Measurements from ENCODE around the gene GARS1. TPM values are rescaled to one million over a fixed set of nuclear protein-coding genes. Genes with fewer than 3 reads are reported as not detected.

GARS1 gene
- total and polyA plus RNA-seq, 4 experiments from 2014 or later: 74.5 to 101 (median 80.3) TPM

DNA sequence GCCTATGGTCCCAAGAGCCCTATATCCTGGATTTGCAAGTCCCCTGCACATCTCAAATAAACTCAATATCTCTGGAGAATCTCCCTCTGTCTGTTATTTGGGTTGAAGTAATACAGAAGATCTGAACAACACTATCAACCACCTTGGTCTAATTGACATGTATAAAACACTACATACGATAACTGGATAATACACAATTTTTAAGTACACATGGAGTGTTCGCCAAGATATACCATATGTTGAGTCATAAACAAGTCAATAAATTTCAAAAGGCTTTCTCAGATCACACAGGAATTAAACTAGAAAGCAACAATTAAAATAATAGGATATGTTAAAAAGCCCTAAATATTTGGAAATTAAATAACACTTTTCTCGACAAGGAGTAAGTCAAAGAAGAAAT is 5.6 kb upstream of the GARS1 start:
- no peak overlapping the region for H3K27ac ChIP-seq (ENCODE audit: low read depth, low read length)
- Mint-ChIP-seq H3K27me3 (no peaks in the 10 kb centered on the region), H3K4me1 (peaks cover 20 to 55% (median 34%) of the 10 kb centered on the region in 4 donors), H3K9me3 (no peaks in the 10 kb centered on the region), H3K36me3 (peaks cover 29 to 35% of the 10 kb centered on the region in 2 donors), H3K27ac (no peak overlapping the region), H3K4me3 (no peak overlapping the region)
- peaks cover 11% of the 10 kb centered on the region for H3K36me3 ChIP-seq (ENCODE audit: insufficient read depth, low read length)
- ChIA-PET POLR2A (ENCODE audit: partially characterized antibody) (no interaction called here), CTCF (ENCODE audit: partially characterized antibody) (interaction anchor here (1.2 kb wide), 2 partner anchors 40 to 151 kb away, joined by 3 read pairs; no protein-coding TSS in a partner anchor)
- H3K9me3 ChIP-seq (ENCODE audit: control insufficient read depth in 1 of 2, low read length in 2 of 2): no peaks in the 10 kb centered on the region
- no peak overlapping the region for H3K4me3 ChIP-seq (ENCODE audit: low read length in 2 of 2)
- intact Hi-C loops (cut with micrococcal nuclease): no loop called here
- peaks cover 29% of the 10 kb centered on the region for H3K4me1 ChIP-seq (ENCODE audit: insufficient read depth, low read length)
- H3K27me3 ChIP-seq (ENCODE audit: insufficient read depth, low read length): no peaks in the 10 kb centered on the region
- DNase-seq: no peak

DNA sequence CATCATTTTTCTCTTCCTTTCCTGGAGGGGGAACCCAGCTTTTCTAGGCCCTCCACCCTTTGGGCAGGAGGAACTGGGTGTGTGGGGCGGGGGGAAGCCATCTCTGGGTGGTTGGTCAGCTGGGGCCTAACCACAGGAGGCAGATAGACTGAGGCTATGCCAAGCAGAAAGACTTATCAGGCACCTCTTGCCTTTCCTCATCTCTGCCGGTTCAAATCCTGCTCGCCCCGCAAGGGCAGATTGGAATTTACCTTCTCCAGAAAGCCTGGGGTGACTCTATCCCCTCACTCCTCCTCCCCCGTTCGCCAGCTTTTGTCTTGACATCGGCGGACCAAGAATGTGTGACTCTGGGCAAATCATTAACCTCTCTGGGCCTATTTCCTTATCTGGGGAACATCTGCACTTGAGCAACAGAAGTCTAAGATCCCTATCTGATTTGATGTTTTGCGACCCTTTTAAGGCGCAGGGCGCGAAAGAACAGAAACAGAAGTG is 584 bp upstream of the GARS1 start:
- POLR2A ChIA-PET (ENCODE audit: partially characterized antibody): interaction anchor here (0.7 to 2.0 kb wide), 16 partner anchors 9 to 566 kb away, joined by 3 to 13 read pairs (median 4); partner anchors contain the start of genes MINDY4, MTURN, NOD1 and PLEKHA8
- Mint-ChIP-seq H3K9me3 (peaks cover 0 to 5% (median 0%) of the 10 kb centered on the region in 8 donors), H3K4me3 (peak overlapping the region; percentile 95 to 100 (median 98)), H3K27me3 (no peaks in the 10 kb centered on the region), H3K4me1 (peaks cover 42 to 81% (median 61%) of the 10 kb centered on the region in 4 donors), H3K36me3 (peaks cover 9 to 30% of the 10 kb centered on the region in 2 donors), H3K27ac (peak overlapping the region; percentile 98 to 100 (median 99))
- H3K27ac ChIP-seq (ENCODE audit: low read depth, low read length): peak overlapping the region; percentile 97
- H3K27me3 ChIP-seq (ENCODE audit: insufficient read depth, low read length): no peaks in the 10 kb centered on the region
- DNase-seq: peak in 1 of 5 donors; percentile 60
- H3K9me3 ChIP-seq (ENCODE audit: control insufficient read depth in 1 of 2, low read length in 2 of 2): no peaks in the 10 kb centered on the region
- intact Hi-C loops (cut with micrococcal nuclease): loop anchor here (1.0 to 10.0 kb wide), 5 partner anchors 115 to 565 kb away; partner anchors contain the start of genes MTURN, NOD1, PLEKHA8 and ZNRF2
- CTCF ChIA-PET (ENCODE audit: partially characterized antibody): interaction anchor here (1.0 to 1.3 kb wide), 3 partner anchors 30 to 145 kb away, joined by 3 to 7 read pairs (median 3); no protein-coding TSS in a partner anchor
- peak overlapping the region; percentile 97 for H3K4me3 ChIP-seq (ENCODE audit: low read length in 2 of 2)
- peaks cover 48% of the 10 kb centered on the region for H3K4me1 ChIP-seq (ENCODE audit: insufficient read depth, low read length)
- no peaks in the 10 kb centered on the region for H3K36me3 ChIP-seq (ENCODE audit: insufficient read depth, low read length)

DNA sequence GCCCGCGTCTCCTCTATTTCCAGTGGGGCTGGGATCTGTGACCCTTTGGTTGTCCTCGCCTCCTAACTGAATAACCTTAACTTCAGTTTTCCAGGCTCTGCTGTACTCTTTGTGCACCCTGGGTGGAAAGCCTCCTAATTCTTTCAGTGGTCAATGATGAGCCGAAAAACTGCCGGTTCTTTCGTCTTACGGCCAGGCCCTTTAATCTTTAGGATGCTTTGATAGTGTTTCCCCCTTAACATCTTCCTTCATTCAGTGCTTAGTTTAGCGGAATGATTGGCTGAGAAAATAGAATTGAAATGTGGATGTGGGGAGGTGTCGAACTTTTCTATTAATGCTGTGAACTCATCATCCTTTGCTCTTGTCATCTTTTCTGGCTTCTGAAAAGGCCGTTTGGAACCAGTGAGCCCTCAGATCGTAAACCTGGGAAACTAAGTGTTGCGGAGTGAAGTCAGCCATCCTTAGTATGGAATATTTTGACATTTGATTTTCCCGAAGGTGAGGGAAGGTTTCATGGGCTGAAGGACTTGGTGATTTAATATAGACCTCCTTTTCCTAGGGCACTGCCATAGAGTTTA is 847 bp downstream of the GARS1 start:
- intact Hi-C loops (cut with micrococcal nuclease): loop anchor here (2.0 to 10.0 kb wide), 3 partner anchors 117 to 567 kb away; partner anchors contain the start of genes MTURN, NOD1 and PLEKHA8
- CTCF ChIA-PET (ENCODE audit: partially characterized antibody): interaction anchor here (0.9 kb wide), 1 partner anchor 145 kb away, joined by 3 read pairs; no protein-coding TSS in a partner anchor
- no peaks in the 10 kb centered on the region for H3K9me3 ChIP-seq (ENCODE audit: control insufficient read depth in 1 of 2, low read length in 2 of 2)
- H3K9me3 Mint-ChIP-seq: peaks cover 0 to 5% (median 0%) of the 10 kb centered on the region in 8 donors
- H3K27ac Mint-ChIP-seq: peak overlapping the region; percentile 98 to 100 (median 99)
- peak in 2 of 5 donors; percentile 4 to 15 for DNase-seq
- H3K4me3 Mint-ChIP-seq: peak overlapping the region; percentile 95 to 100 (median 98)
- peak overlapping the region; percentile 63 to 97 for H3K4me3 ChIP-seq (ENCODE audit: low read length in 2 of 2)
- POLR2A ChIA-PET (ENCODE audit: partially characterized antibody): no interaction called here
- H3K36me3 ChIP-seq (ENCODE audit: insufficient read depth, low read length): peaks cover 8% of the 10 kb centered on the region
- peaks cover 16 to 39% of the 10 kb centered on the region in 2 donors for H3K36me3 Mint-ChIP-seq
- H3K27me3 Mint-ChIP-seq: no peaks in the 10 kb centered on the region
- H3K27ac ChIP-seq (ENCODE audit: low read depth, low read length): peak overlapping the region; percentile 97
- no peaks in the 10 kb centered on the region for H3K27me3 ChIP-seq (ENCODE audit: insufficient read depth, low read length)
- peaks cover 48% of the 10 kb centered on the region for H3K4me1 ChIP-seq (ENCODE audit: insufficient read depth, low read length)
- peaks cover 40 to 72% (median 55%) of the 10 kb centered on the region in 4 donors for H3K4me1 Mint-ChIP-seq

DNA sequence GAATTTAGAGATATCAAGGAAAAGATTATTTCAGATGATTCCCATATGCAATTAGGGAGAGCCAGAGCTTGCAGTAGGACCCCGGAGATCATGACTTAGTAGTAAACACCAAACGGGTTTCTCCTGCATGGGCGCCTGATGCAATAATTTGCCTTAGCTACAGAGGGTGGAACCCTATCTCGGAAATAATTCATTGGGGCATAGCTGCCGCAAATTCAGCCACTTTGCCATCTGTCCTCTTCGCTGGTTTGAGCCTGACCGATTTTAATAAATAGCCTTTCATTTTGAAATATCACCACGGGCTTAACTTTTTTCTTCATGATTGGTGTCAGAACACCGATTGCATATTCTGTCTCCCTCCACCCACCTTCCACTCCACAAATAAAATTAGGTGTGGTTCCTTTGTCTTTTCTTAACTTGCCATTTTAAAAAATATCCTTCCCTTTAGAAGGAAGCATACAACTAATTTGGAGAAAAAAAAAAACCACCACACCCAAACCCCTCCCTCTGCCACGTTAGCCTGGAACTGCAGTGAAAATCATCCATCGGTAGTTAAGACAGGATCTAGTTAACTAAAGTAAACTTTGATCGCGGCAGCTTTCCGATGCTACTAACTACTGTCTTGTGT is 1.4 kb downstream of the GARS1 start:
- ChIA-PET POLR2A (ENCODE audit: partially characterized antibody) (interaction anchor here (0.6 kb wide), 1 partner anchor 131 kb away, joined by 4 read pairs; no protein-coding TSS in a partner anchor), CTCF (ENCODE audit: partially characterized antibody) (interaction anchor here (0.9 kb wide), 1 partner anchor 145 kb away, joined by 3 read pairs; no protein-coding TSS in a partner anchor)
- H3K27ac ChIP-seq (ENCODE audit: low read depth, low read length): peak overlapping the region; percentile 97
- Mint-ChIP-seq H3K36me3 (peaks cover 22 to 44% of the 10 kb centered on the region in 2 donors), H3K27me3 (no peaks in the 10 kb centered on the region), H3K9me3 (peaks cover 0 to 5% (median 0%) of the 10 kb centered on the region in 8 donors), H3K4me1 (peaks cover 40 to 66% (median 54%) of the 10 kb centered on the region in 4 donors), H3K4me3 (peak overlapping the region; percentile 95 to 100 (median 98)), H3K27ac (peak overlapping the region; percentile 98 to 100 (median 99))
- H3K36me3 ChIP-seq (ENCODE audit: insufficient read depth, low read length): peaks cover 11% of the 10 kb centered on the region
- peaks cover 45% of the 10 kb centered on the region for H3K4me1 ChIP-seq (ENCODE audit: insufficient read depth, low read length)
- H3K27me3 ChIP-seq (ENCODE audit: insufficient read depth, low read length): no peaks in the 10 kb centered on the region
- intact Hi-C loops (cut with micrococcal nuclease): loop anchor here (10.0 kb wide), 1 partner anchor 461 kb away; the partner anchor contains the start of gene MTURN
- DNase-seq: no peak
- peak overlapping the region; percentile 63 to 97 for H3K4me3 ChIP-seq (ENCODE audit: low read length in 2 of 2)
- no peaks in the 10 kb centered on the region for H3K9me3 ChIP-seq (ENCODE audit: control insufficient read depth in 1 of 2, low read length in 2 of 2)

- Histone ChIP-seq H3K27ac (ENCODE audit: low read depth, low read length) (no peak overlapping the region), H3K4me3 (ENCODE audit: low read length in 2 of 2) (peak overlapping the region in 1 of 2 donors; percentile 97), H3K36me3 (ENCODE audit: insufficient read depth, low read length) (peaks cover 17% of the 10 kb centered on the region), H3K4me1 (ENCODE audit: insufficient read depth, low read length) (peaks cover 39% of the 10 kb centered on the region), H3K27me3 (ENCODE audit: insufficient read depth, low read length) (no peaks in the 10 kb centered on the region), H3K9me3 (ENCODE audit: control insufficient read depth in 1 of 2, low read length in 2 of 2) (no peaks in the 10 kb centered on the region)
- Mint-ChIP-seq H3K36me3 (peaks cover 27 to 49% of the 10 kb centered on the region in 2 donors), H3K4me1 (peaks cover 37 to 65% (median 50%) of the 10 kb centered on the region in 4 donors), H3K9me3 (peaks cover 0 to 5% (median 0%) of the 10 kb centered on the region in 8 donors), H3K4me3 (peak overlapping the region; percentile 95 to 100 (median 98)), H3K27me3 (no peaks in the 10 kb centered on the region), H3K27ac (peak overlapping the region; percentile 37 to 100 (median 98))
- intact Hi-C loops (cut with micrococcal nuclease): loop anchor here (10.0 kb wide), 1 partner anchor 462 kb away; the partner anchor contains the start of gene MTURN
- CTCF ChIA-PET (ENCODE audit: partially characterized antibody): no interaction called here
- POLR2A ChIA-PET (ENCODE audit: partially characterized antibody): interaction anchor here (0.6 kb wide), 1 partner anchor 131 kb away, joined by 4 read pairs; no protein-coding TSS in a partner anchor
- DNase-seq: no peak
Measured at GRCh38 chr7:30596721-30597120, 2.0 kb downstream of the GARS1 start.

DNA sequence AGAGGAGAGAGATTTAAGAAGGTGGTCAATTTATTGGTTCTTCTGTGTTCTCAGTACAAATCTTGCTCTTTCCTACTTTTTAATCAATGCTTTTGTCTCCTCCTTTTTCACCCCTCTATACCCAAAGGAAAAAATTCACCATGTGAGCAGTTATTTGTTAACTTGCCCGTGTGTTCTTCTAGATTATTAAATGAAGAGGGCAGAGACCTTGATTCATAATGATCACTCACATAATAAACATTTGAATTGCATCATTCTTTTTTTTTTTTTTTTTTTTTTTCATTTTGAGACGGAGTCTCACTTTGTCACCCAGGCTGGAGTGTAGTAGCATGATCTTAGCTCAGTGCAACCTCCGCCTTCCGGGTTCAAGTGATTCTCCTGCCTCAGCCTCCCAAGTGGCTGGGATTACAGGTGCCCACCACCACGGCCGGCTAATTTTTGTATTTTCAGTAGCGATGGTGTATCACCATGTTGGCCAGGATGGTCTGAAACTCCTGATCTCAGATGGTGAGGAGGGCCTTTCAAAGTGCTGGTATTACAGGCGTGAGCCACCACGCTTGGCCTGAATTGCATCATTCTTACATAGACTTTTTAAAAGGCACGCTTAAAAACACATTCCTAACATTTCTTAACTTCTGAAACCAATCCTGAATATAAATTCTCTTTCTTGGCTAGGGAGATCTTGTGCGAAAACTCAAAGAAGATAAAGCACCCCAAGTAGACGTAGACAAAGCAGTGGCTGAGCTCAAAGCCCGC is 3.6 kb downstream of the GARS1 start:
- Histone ChIP-seq H3K4me1 (ENCODE audit: insufficient read depth, low read length) (peaks cover 24% of the 10 kb centered on the region), H3K27me3 (ENCODE audit: insufficient read depth, low read length) (no peaks in the 10 kb centered on the region), H3K4me3 (ENCODE audit: low read length in 2 of 2) (no peak overlapping the region), H3K27ac (ENCODE audit: low read depth, low read length) (no peak overlapping the region), H3K9me3 (ENCODE audit: control insufficient read depth in 1 of 2, low read length in 2 of 2) (no peaks in the 10 kb centered on the region), H3K36me3 (ENCODE audit: insufficient read depth, low read length) (peaks cover 26% of the 10 kb centered on the region)
- Mint-ChIP-seq H3K4me3 (no peak overlapping the region), H3K36me3 (peaks cover 36 to 60% of the 10 kb centered on the region in 2 donors), H3K27me3 (no peaks in the 10 kb centered on the region), H3K4me1 (peaks cover 26 to 49% (median 40%) of the 10 kb centered on the region in 4 donors), H3K9me3 (peaks cover 0 to 5% (median 0%) of the 10 kb centered on the region in 8 donors), H3K27ac (peak overlapping the region in 2 of 7 donors; percentile 5 to 35)
- ChIA-PET POLR2A (ENCODE audit: partially characterized antibody) (no interaction called here), CTCF (ENCODE audit: partially characterized antibody) (interaction anchor here (0.9 kb wide), 1 partner anchor 84 kb away, joined by 4 read pairs; the partner anchor contains the start of gene CRHR2)
- no peak for DNase-seq
- intact Hi-C loops (cut with micrococcal nuclease): loop anchor here (10.0 kb wide), 1 partner anchor 463 kb away; the partner anchor contains the start of gene MTURN
